Right lung (tissue), 10 donors: ENCODE results near the gene KMT5C. TPM values are rescaled to one million over a fixed set of nuclear protein-coding genes. Genes with fewer than 3 reads are reported as not detected.

Experiments
- DNase-seq, 2 donors: peaks; one replicate each; pipeline ENCODE4 v3.0.0-alpha.2; 2013
- long read RNA-seq, 8 donors: transcript quantifications; one replicate each; lab custom pipeline, GENCODE V29; 2026
- polyA plus RNA-seq, 5 donors: library from polyadenylated mRNA; unstranded; fragments of 120-200 nt; gene quantifications; one replicate each; pipeline versions ENCODE4 v1.2.1 to v1.2.3, GENCODE V29; 2013; ENCODE audit warnings: inconsistent platforms in 1 of 5, low replicate concordance in 1 of 5; ENCODE audit not compliant: insufficient read length in 5 of 5, insufficient read depth in 1 of 5

The KMT5C gene
- polyA plus RNA-seq: 10 to 100 TPM; 16.0 to 30.0 (median 22.8) TPM
- long read RNA-seq, donor 1, partial matches to known transcripts: 0 of 3 reads
- long read RNA-seq, donor 1, other reads (novel, unspliced or antisense): 0 of 3 reads
- long read RNA-seq, donor 2, partial matches to known transcripts: 0 of 4 reads
- long read RNA-seq, donor 2, other reads (novel, unspliced or antisense): 0 of 4 reads
- long read RNA-seq, donor 3, partial matches to known transcripts: 8 of 10 reads
- long read RNA-seq, donor 3, other reads (novel, unspliced or antisense): 0 of 10 reads
- long read RNA-seq, donor 4, partial matches to known transcripts: 5 of 7 reads
- long read RNA-seq, donor 4, other reads (novel, unspliced or antisense): 0 of 7 reads
- long read RNA-seq, donor 5, partial matches to known transcripts: 0 of 1 reads
- long read RNA-seq, donor 5, other reads (novel, unspliced or antisense): 0 of 1 reads
- long read RNA-seq, donor 6, partial matches to known transcripts: 8 of 15 reads
- long read RNA-seq, donor 6, other reads (novel, unspliced or antisense): 0 of 15 reads
- long read RNA-seq, donor 7, partial matches to known transcripts: 0 of 4 reads
- long read RNA-seq, donor 7, other reads (novel, unspliced or antisense): 0 of 4 reads
- long read RNA-seq, donor 8: 0 reads

DNA sequence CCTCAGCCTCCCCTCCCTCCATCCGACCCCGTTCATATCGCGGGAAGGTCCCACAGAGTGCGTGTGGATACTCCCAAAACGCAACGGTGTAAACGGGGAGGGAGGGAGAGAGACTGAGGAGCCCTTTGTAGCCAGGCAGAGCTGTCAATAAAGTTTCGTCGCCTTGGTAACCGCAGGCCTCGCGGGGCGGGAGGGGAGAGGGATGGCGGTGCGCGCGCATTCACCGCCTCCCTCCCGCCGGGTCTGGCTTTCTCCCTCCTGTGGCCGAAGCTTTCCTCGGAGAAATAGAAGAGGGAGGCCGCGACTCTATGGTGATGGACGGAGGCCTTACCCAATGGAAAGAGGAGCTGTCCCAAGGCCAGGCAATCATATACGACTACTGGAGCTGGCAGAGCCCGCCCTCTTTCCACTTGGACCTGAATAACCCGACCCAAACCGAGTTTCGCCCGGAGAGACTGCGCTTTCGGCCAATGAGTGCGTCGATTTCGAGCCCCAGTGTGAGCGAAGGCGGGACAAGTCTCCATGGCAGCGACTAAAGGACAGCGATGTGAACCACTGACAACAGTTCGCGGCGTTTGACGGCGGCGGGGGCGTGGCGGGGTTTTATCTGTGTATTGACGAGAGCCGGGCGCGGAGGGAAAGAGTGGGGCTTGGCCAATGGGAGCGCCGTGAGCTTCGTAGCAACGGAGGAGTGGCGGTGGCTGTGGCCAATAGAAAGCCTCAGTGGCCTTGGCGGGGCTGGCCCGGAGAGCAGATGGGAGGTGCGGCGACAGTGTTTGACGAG is at the start of gene KMT5C:
TSS of gene KMT5C (plus strand) at position 772 of the 784 bp plus-strand sequence. CDS start 2,061 bp downstream, outside the sequence.
- DNase-seq: peak; percentile 100

DNA sequence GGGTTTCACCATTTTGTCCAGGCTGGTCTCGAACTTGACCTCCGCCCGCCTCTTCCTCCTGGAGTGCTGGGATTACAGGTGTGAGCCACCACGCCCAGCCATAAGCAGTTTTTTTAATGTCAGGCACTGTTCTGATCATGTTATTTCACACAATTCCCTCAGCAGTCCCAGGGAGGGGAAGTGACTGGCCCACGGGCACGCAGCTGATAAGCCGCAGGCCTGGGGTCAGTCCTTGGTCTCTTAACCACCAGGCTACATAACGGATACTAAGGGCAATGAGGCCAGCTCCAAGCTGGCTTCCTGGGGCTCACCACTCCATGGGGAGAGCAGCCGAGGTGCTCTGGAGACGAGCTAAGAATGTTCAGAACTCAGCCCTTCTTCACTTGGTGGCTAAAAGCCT is 42.4 kb upstream of the KMT5C start:
- no peak for DNase-seq

DNA sequence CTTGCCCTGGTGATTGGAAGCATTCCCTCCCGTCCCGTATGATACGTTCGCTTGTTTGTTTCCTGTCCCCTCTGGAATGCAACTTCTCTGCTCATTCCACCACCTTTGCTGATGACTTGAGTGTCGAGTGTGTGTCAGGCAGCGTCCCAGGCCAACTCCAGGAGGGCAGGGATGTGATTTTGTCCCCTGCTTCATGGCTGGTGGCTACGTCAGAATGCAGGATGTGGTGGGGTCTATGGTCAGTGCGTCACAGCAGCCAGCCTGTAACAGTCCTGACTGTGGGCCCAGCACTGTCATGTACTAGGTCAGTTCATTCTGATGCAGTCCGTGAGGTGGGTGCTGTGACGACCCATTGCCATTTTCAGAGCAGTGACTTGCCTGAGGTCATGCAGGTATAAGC is 39.7 kb upstream of the KMT5C start:
- DNase-seq: no peak

DNA sequence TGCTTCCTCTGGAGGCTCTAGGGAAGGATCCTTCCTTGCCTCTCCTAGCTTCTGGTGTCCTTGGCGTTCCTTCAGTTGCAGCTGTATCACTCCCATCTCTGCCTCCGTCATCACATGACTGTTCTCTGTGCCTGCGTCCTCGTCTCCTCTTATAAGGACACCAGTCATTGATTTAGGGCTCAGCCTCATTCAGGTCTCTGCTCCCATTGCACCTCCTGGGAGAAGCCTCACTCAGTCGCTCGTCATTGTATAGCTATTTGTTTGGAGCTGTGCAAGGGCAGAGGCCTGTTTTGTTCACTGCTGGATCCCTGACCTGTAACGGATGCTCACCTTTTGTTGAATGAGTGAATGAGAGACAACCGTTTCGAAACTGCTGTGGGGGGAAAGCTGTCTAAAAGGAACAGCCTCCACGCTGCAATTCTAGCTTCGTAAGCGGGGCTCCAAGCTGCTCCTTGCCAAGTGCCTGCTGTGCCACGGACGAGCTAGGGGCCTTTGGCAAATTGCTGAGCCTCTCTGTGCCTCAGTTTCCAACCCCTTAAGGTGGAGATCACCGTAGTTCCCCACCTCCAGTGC is 38.7 kb upstream of the KMT5C start:
- DNase-seq: no peak

DNA sequence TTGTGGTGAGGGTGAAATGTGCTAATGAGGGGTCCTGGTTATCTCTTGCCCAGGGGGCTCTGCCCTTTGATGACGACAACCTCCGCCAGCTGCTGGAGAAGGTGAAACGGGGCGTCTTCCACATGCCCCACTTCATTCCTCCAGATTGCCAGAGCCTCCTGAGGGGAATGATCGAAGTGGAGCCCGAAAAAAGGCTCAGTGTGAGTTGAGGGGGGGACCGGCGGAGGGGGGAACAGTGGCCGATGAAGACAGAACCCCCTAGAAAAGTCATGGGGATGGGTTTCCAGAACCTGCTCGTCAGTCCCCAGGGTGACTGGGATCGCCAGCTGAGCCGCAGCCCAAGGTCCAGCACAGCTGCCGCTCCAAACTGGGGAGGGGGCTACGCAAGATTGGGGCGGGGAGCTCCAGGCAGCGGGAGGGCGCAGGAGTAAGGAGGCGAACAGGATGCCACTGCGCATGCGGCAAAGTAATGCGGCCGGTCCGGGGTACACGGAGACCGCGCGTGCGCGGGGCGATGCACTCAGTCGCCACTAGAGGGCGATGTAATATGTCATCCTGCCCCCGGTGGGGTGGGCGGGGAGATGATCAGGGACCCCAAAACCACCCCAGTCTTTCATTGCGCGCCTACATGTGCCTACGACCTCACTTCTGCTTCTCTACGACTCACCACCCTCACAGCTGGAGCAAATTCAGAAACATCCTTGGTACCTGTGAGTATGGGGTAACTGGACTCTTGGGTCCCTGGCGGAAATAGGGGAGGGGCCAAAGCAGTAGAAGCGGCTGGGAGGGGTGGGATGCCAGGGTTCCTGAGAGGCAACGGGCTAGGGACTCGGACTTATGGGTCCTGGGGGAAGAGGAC is 38.0 kb upstream of the KMT5C start:
- DNase-seq: peak; percentile 76 to 87

DNA sequence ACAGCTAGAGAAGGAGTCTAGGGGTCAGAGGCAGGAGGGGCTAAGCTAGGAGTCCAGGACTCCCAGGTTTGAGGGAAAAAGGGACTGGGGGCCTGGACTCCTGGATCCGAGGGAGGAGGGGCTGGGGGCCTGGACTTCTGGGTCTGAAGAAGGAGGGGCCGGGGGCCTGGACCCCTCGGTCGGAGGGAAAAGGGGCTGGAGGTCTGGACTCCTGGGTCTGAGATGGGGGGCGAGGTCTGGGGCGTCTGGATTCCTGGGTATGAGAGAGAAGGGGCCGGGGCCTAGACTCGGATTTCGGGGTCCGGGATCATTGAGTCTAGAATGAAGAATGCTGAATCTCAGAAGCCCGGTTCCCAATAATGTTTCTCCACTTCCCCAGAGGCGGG is 37.4 kb upstream of the KMT5C start:
- no peak for DNase-seq

DNA sequence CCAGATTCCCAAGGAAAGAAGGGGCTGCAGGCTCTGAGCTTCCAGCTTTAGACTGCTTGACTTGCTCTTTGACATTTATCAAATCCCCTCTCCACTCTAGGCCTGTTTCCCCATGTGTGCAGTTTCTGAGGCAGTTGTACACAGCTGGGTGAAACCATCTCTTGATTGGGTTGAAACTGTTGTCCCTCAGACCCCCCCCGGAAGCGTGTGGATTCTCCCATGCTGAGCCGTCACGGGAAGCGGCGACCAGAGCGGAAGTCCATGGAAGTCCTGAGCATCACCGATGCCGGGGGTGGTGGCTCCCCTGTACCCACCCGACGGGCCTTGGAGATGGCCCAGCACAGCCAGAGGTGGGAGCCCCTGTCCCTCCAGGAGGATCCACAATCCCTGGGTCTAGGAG is 36.2 kb upstream of the KMT5C start:
- DNase-seq: no peak

DNA sequence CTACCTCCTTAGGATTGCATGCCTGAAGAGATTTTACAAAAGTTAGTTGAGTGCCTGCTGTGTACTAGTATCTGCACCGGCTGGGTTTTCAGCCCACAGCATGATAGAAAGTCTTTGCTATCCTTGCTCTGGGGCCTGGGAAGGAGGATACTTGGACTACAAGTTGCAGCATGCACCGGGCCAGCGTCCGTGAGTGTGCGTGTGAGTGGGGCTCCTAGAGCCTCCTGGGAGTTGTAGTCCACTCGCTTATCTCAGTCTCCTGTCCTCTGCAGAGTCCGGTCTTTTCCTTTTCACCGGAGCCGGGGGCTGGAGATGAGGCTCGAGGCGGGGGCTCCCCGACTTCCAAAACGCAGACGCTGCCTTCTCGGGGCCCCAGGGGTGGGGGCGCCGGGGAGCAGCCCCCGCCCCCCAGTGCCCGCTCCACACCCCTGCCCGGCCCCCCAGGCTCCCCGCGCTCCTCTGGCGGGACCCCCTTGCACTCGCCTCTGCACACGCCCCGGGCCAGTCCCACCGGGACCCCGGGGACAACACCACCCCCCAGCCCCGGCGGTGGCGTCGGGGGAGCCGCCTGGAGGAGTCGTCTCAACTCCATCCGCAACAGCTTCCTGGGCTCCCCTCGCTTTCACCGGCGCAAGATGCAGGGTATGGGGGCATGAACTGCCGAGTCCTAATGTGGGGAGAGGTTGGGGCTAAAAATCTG is 35.2 kb upstream of the KMT5C start:
- no peak for DNase-seq

DNA sequence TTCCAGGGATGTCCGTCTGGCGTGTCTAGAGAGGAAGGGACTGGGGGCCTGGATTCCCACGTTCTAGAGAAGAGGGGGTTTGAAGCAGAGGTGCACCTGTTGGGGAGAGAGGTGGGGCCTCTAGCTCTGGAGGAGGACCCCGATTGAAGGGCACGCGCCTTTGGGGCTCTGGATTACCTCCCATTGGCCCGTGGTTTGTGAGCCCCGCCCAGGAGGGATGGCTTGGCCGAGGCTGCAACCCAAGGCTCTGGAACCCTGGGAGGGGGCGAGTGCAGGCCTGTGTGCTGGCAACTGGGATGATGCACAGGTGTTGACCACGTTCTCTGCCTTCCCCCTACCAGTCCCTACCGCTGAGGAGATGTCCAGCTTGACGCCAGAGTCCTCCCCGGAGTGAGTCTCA is 34.7 kb upstream of the KMT5C start:
- no peak for DNase-seq

DNA sequence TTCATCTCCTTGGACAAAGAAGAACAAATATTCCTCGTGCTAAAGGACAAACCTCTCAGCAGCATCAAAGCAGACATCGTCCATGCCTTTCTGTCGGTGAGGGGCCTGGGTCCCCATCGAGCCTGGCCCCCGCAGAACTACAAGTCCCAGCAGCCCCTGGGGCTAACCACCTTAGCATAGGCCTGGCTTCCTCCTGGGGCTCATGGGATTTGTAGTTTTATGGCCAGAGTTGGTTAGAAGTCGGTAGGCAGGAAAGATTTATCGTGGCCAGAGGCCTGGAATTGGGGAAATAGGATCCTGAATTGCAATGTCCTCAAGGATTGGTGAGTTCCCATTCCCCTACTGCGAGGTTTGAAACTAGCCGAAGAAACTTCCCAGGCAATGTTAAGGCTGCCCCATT is 34.2 kb upstream of the KMT5C start:
- DNase-seq: no peak

DNA sequence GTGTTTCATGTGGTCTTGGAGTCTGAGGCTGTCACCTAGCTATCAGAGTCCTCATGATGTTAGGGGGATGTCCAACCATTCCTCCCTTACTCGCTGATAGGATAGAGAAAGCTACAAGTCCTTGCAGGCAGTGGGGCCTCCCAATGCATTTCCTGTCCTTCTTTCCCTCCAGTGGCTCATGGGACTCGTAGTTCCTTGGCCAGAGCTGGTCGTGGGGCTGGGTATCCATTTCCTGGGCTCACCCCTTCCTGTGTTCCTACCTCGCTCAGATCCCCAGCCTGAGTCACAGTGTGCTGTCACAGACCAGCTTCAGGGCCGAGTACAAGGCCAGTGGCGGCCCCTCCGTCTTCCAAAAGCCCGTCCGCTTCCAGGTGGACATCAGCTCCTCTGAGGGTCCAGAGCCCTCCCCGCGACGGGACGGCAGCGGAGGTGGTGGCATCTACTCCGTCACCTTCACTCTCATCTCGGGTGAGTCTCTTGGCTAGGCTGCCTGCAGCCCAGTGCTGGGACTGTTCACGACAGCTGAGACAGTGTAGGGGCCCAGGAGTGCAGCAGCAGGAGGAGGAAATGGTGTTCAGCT is 33.6 kb upstream of the KMT5C start:
- no peak for DNase-seq

DNA sequence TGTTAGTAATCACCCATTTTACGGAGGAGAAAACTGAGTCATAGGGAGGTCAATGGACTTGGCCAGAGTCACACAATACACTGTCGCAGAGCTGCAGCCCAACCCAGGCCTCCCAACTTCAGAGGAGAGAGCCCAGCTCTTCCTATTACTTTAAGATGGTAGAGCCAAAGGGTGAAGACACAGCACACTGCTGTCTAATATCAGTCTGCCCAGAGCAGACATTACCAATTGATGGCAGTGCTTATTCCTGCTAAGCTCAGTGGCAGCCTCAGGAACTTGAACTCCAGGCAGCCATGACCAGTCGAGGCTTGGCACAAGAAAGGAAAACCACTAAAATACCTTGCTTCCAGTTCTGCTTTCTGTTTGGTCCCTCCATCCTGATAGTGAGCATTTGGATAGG is 33.0 kb upstream of the KMT5C start:
- no peak for DNase-seq

DNA sequence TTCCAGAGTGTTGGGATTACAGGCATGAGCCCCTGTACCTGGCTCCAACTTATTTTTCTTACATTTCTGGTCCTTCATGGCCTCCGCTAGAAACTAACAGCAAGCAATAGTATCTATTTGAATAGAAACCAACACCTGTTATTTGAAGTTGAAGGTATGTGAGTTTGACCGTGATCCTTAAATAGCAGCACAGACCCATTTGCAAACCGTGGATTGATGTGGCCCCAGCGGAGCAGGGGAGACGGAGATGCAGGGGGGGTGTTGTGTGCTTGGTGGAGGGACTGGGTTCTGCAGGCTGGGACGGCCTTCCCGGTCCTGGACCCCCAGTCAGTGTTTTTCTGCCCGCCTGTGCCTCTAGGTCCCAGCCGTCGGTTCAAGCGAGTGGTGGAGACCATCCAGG is 31.4 kb upstream of the KMT5C start:
- no peak for DNase-seq

DNA sequence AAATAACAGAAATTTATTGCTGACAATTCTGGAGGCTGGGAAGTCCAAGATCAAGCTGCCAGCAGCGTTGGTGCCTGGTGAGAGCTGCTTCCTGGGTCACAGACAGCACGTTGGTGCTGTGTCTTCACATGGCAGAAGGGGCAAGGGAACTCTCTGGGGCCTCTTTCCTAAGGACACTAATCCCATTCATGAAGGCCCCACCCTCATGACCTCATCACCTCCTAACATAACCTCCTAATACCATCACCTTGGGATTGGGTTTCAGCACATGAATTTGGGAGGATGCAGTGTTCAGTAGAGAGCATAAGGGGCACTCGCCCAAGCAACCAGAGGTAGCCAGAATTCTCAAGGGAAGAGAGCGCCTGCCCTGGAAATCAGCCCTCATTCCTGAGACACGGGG is 30.2 kb upstream of the KMT5C start:
- DNase-seq: no peak

DNA sequence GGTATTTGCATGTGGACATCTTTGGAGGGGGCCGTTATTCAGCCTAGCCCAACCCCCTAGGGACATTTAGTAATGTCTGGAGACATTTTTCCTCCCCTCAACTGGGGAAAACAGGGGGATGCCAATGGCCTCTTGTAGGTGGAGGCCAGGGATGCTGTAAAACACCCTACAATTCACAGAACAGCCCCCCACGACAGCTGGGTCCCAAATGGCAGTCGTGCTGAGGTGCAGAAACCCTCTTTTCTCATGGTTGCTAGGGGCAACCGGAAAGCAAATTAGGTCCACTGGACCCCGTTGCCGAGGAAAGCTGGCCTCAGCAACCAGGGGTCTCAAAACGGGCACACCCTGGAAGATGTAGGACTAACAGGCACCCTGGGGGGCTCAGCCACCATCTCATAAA is 29.2 kb upstream of the KMT5C start:
- no peak for DNase-seq

DNA sequence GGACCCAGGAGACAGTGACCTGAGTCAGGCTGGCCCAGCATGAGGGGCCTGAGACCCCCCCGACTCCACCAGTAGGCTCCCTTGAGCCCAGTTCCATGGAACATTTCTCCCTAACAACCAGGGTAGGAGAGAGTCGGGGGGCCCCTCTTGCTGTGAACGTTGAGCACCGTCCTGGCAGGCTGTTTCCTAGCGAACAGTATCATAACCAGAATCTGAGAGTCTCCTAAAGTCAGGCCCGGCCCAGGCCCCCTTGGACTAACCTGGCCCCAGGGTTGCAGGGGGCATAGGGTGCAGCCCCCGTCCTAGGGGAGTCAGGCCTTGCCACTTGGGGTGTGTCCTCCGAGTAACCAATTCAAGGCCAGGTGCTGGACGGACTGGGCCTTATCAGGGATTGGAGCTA is 28.3 kb upstream of the KMT5C start:
- no peak for DNase-seq

DNA sequence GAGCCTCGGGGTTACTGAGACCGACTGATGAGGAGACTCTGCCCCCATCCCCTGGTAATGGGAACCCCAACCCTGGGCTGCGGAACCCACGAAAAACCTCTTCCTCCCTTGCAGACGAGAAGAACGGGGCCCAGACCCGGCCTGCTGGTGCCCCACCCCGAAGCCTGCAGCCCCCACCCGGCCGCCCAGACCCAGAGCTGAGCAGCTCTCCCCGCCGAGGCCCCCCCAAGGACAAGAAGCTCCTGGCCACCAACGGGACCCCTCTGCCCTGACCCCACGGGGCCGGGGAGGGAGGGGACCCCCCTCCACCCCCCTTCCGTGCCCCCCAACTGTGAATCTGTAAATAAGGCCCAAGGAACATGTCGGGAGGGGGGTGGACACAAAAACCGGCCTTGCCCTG is 27.9 kb upstream of the KMT5C start:
- no peak for DNase-seq

DNA sequence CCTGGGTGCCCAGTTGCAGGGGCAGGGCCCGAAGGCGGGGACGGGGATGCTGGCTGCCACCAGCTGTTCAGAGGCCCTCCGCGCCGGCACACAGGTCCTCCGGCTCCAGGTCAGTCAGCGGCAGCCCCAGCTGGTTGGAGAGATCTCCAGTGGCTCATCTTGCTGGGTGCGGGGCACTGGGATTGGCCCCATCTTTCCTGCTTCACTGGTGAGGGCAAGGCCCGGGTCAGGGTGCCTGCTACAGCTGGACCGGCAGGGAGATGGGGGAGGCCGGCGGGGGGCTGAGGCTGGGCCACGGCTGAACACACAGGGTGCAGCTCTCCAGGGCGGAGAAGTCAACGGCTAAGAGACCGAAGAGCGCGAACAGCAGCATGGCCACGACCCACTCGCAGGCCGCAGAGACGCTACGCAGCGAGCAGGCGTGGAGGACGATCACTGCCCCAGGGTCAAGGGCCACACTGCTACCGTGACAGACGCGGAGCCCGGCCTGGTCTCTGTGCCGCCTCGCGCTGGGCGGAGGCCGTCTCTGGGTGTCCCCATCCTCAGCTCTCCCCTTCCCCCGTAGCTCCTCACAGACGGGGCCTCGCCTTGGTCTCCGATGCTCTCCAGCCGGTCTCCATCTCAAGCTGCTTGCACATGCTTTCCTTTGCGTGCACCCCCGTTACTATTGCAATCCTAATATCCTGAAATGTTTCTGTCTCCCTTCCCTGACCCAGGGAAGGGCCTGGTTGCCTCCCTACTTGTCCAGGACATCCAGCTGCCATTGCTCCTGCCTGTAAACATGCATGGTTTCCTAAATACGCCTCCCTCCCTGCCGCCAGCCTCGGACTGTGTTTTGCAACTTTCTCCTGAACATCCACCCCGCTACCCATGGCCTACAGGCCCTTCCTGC is 26.8 kb upstream of the KMT5C start:
- DNase-seq: no peak

DNA sequence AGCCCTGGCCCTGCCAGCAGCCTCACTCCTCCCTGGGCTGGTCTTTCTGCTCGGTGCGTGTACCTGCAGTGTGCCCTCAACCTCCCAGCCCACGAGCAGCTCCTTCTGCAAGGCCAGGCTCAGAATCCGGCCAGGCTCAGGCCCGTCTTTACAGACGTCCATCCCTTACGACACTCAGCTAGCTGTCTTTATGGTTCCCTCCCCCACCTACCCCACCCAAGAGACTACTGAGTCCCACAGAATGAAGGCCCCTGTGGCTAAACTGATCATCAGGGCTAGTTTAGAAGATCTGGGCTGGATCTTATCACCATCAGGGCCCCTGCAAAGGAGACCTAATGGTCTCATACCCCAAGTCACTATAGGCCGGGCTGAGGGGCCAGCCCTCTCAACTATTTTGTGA is 25.3 kb upstream of the KMT5C start:
- DNase-seq: no peak
